ENCODE data around the gene DDX11.
"Not testable (repeated sequence)": the region's sequence is repeated elsewhere in the genome, so short reads cannot be mapped to it uniquely, and the experiment has no call there.

- not testable (repeated sequence) for TF ChIP-seq CTCF (conservative IDR thresholded peaks at IDR 0.05); ZFX (IDR thresholded peaks at IDR 0.05)
Observed at GRCh38 chr12:31066196-31066595, 7.5 kb upstream of the DDX11 start.

All from C4-2B (cell line).